ENCODE results near the gene EZR.

The EZR gene

GRCh38 chr6:158735009-158735408 lies 84.2 kb downstream of the EZR start:
- H4K20me1 ChIP-seq (ENCODE audit: insufficient read depth, low read length), result no peaks in the 10 kb centered on the region
- H3K36me3 ChIP-seq (replicated peaks; ENCODE audit: insufficient read depth, low read length), result no peaks in the 10 kb centered on the region
- H3K27ac ChIP-seq (ENCODE audit: low read length), result no peak overlapping the region
- no peaks in the 10 kb centered on the region for H3K79me2 ChIP-seq (ENCODE audit: low read length)
- H3K27me3 ChIP-seq (replicated peaks; ENCODE audit: insufficient read depth, low read length), result no peaks in the 10 kb centered on the region
- no peak overlapping the region for H2AFZ ChIP-seq (ENCODE audit: low read length)
- H3F3A ChIP-seq (ENCODE audit: insufficient read depth, low read length), result no peaks in the 10 kb centered on the region
- H3K4me2 ChIP-seq (ENCODE audit: low read depth, low read length), result no peak overlapping the region
- H3K4me3 ChIP-seq (ENCODE audit: low read length), result no peak overlapping the region
- no peak for DNase-seq
- no peaks in the 10 kb centered on the region for H3K4me1 ChIP-seq (ENCODE audit: low read length)
- no peak overlapping the region for H3K9ac ChIP-seq (ENCODE audit: low read length)
- H3K9me2 ChIP-seq (replicated peaks; ENCODE audit: insufficient read depth, low read length), result no peaks in the 10 kb centered on the region
- H3K9me3 ChIP-seq (replicated peaks; ENCODE audit: insufficient read depth, low read length), result no peaks in the 10 kb centered on the region
- TF ChIP-seq EZH2phosphoT487 (IDR thresholded peaks at IDR 0.05; ENCODE audit: low read length), result no peak

- TF ChIP-seq EZH2phosphoT487 (IDR thresholded peaks at IDR 0.05; ENCODE audit: low read length), result no peak
- no peak for TF ChIP-seq EZH2 (optimal IDR thresholded peaks at IDR 0.05; ENCODE audit: low read depth, low read length)
- no peak for TF ChIP-seq CTCF (IDR thresholded peaks at IDR 0.05; ENCODE audit: low read length)
- H3K9me2 ChIP-seq (replicated peaks; ENCODE audit: insufficient read depth, low read length), result no peaks in the 10 kb centered on the region
- no peak for DNase-seq
These were observed 88.6 kb downstream of the EZR start for GRCh38 chr6:158730541-158730907.

GRCh38 chr6:158729906-158730540 lies 89.1 kb downstream of the EZR start:
- no peak overlapping the region for H3K4me3 ChIP-seq (ENCODE audit: low read length)
- TF ChIP-seq EZH2phosphoT487 (IDR thresholded peaks at IDR 0.05; ENCODE audit: low read length), result no peak
- TF ChIP-seq CTCF (IDR thresholded peaks at IDR 0.05; ENCODE audit: low read length), result no peak
- no peak for TF ChIP-seq EZH2 (optimal IDR thresholded peaks at IDR 0.05; ENCODE audit: low read depth, low read length)
- no peak overlapping the region for H3K9ac ChIP-seq (ENCODE audit: low read length)
- no peaks in the 10 kb centered on the region for H3K27me3 ChIP-seq (replicated peaks; ENCODE audit: insufficient read depth, low read length)
- no peaks in the 10 kb centered on the region for H3K36me3 ChIP-seq (replicated peaks; ENCODE audit: insufficient read depth, low read length)
- H3K4me2 ChIP-seq (ENCODE audit: low read depth, low read length), result no peak overlapping the region
- no peak overlapping the region for H3K27ac ChIP-seq (ENCODE audit: low read length)
- no peak for DNase-seq
- no peaks in the 10 kb centered on the region for H3K9me2 ChIP-seq (replicated peaks; ENCODE audit: insufficient read depth, low read length)
- H3K79me2 ChIP-seq (ENCODE audit: low read length), result no peaks in the 10 kb centered on the region
- no peaks in the 10 kb centered on the region for H3K4me1 ChIP-seq (ENCODE audit: low read length)
- no peak overlapping the region for H2AFZ ChIP-seq (ENCODE audit: low read length)
- H4K20me1 ChIP-seq (ENCODE audit: insufficient read depth, low read length), result no peaks in the 10 kb centered on the region
- H3F3A ChIP-seq (ENCODE audit: insufficient read depth, low read length), result no peaks in the 10 kb centered on the region
- no peaks in the 10 kb centered on the region for H3K9me3 ChIP-seq (replicated peaks; ENCODE audit: insufficient read depth, low read length)

More at GRCh38 chr6:158730541-158730907, 88.6 kb downstream of the EZR start:
- no peak overlapping the region for H3K27ac ChIP-seq (ENCODE audit: low read length)
- no peaks in the 10 kb centered on the region for H3K4me1 ChIP-seq (ENCODE audit: low read length)
- no peak overlapping the region for H3K9ac ChIP-seq (ENCODE audit: low read length)
- H3K4me3 ChIP-seq (ENCODE audit: low read length), result no peak overlapping the region
- no peak overlapping the region for H2AFZ ChIP-seq (ENCODE audit: low read length)
- H3K9me3 ChIP-seq (replicated peaks; ENCODE audit: insufficient read depth, low read length), result no peaks in the 10 kb centered on the region
- no peaks in the 10 kb centered on the region for H3K36me3 ChIP-seq (replicated peaks; ENCODE audit: insufficient read depth, low read length)
- no peaks in the 10 kb centered on the region for H4K20me1 ChIP-seq (ENCODE audit: insufficient read depth, low read length)
- no peak overlapping the region for H3K4me2 ChIP-seq (ENCODE audit: low read depth, low read length)
- no peaks in the 10 kb centered on the region for H3K79me2 ChIP-seq (ENCODE audit: low read length)
- no peaks in the 10 kb centered on the region for H3F3A ChIP-seq (ENCODE audit: insufficient read depth, low read length)
- H3K27me3 ChIP-seq (replicated peaks; ENCODE audit: insufficient read depth, low read length), result no peaks in the 10 kb centered on the region

GRCh38 chr6:158725704-158726103 lies 93.5 kb downstream of the EZR start:
- H3K4me3 ChIP-seq (ENCODE audit: low read length), result no peak overlapping the region
- H3K9me3 ChIP-seq (replicated peaks; ENCODE audit: insufficient read depth, low read length), result no peaks in the 10 kb centered on the region
- H3K79me2 ChIP-seq (ENCODE audit: low read length), result no peaks in the 10 kb centered on the region
- H3K4me1 ChIP-seq (ENCODE audit: low read length), result no peaks in the 10 kb centered on the region
- H3K9ac ChIP-seq (ENCODE audit: low read length), result no peak overlapping the region
- H3F3A ChIP-seq (ENCODE audit: insufficient read depth, low read length), result no peaks in the 10 kb centered on the region
- no peaks in the 10 kb centered on the region for H3K9me2 ChIP-seq (replicated peaks; ENCODE audit: insufficient read depth, low read length)
- TF ChIP-seq CTCF (IDR thresholded peaks at IDR 0.05; ENCODE audit: low read length) (no peak), EZH2 (optimal IDR thresholded peaks at IDR 0.05; ENCODE audit: low read depth, low read length) (no peak), EZH2phosphoT487 (IDR thresholded peaks at IDR 0.05; ENCODE audit: low read length) (no peak)
- no peak overlapping the region for H2AFZ ChIP-seq (ENCODE audit: low read length)
- no peaks in the 10 kb centered on the region for H3K27me3 ChIP-seq (replicated peaks; ENCODE audit: insufficient read depth, low read length)
- H3K36me3 ChIP-seq (replicated peaks; ENCODE audit: insufficient read depth, low read length), result no peaks in the 10 kb centered on the region
- DNase-seq, result no peak
- no peak overlapping the region for H3K27ac ChIP-seq (ENCODE audit: low read length)
- H3K4me2 ChIP-seq (ENCODE audit: low read depth, low read length), result no peak overlapping the region
- H4K20me1 ChIP-seq (ENCODE audit: insufficient read depth, low read length), result no peaks in the 10 kb centered on the region
